Panc1 (cell line): ENCODE results near the gene PLXNB1.

Source experiments
- POLR2AphosphoS5 ChIP-seq: IDR thresholded peaks from 2 replicates; pipeline ENCODE4 v1.6.1; 2012; ENCODE audit warnings: mild to moderate bottlenecking, low read depth, low read length, moderate library complexity
- TCF7L2 ChIP-seq: IDR thresholded peaks from 2 replicates; pipeline ENCODE4 v1.6.1; 2011; ENCODE audit warnings: mild to moderate bottlenecking, low read depth, low read length, inconsistent platforms
- TF ChIP-seq, protein P1 (sequence below), 2 experiments: IDR thresholded peaks; 2 replicates each; pipeline ENCODE4 v1.6.1; 2011 to 2012; ENCODE audit warnings: low read depth in 2 of 2, control low read depth in 1 of 2, low read length in 1 of 2, mild to moderate bottlenecking in 1 of 2, moderate library complexity in 1 of 2; ENCODE audit not compliant: insufficient read depth in 1 of 2
- TF ChIP-seq, protein P2 (sequence below): fragments of 450-650 bp; IDR thresholded peaks from 2 replicates; pipeline ENCODE4 v1.5.1; 2017; ENCODE audit warnings: mild to moderate bottlenecking

DNA sequence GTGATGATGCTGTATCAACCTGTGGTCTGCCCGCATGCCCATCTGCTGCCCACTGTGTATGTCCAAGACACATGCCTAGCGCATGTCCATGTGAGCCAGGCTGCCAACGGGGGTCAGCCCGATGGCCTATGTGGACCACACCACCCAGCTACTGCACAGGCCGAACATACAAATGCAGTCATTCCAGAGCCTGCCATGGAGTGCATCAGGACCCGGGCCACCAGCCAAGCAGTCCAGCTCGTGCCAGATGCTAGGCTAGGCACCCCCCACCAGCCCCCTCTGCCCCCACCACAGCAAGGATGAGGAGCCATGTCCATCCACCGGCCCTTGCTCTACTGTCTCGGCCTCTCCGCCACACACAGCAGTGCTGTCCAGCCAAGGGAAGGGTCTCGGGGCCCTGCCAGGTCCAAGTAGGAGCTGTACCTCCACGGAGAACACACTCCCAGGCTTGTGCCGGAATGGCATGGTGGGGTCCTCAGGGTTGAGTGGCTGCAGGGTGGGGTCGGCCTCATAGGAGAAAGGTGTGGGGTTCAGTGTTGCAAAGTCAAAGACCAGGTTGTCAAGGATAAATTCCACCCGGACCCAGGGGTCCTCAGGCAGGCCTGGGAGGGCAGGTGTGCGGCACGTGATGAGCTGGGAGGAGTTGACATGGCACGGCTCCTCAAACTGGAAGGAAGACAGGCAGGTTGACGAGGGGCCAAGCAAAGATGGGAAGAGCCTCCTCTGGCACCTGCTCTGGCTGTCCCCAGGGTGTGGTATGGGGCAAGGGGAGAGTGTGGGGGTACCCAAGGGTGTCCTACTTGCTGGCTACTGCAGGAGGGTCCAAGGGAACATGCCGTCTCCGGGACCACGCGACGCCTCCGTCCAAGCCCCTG lies 15.3 kb downstream of the PLXNB1 start:
- TF ChIP-seq, protein P1, sequence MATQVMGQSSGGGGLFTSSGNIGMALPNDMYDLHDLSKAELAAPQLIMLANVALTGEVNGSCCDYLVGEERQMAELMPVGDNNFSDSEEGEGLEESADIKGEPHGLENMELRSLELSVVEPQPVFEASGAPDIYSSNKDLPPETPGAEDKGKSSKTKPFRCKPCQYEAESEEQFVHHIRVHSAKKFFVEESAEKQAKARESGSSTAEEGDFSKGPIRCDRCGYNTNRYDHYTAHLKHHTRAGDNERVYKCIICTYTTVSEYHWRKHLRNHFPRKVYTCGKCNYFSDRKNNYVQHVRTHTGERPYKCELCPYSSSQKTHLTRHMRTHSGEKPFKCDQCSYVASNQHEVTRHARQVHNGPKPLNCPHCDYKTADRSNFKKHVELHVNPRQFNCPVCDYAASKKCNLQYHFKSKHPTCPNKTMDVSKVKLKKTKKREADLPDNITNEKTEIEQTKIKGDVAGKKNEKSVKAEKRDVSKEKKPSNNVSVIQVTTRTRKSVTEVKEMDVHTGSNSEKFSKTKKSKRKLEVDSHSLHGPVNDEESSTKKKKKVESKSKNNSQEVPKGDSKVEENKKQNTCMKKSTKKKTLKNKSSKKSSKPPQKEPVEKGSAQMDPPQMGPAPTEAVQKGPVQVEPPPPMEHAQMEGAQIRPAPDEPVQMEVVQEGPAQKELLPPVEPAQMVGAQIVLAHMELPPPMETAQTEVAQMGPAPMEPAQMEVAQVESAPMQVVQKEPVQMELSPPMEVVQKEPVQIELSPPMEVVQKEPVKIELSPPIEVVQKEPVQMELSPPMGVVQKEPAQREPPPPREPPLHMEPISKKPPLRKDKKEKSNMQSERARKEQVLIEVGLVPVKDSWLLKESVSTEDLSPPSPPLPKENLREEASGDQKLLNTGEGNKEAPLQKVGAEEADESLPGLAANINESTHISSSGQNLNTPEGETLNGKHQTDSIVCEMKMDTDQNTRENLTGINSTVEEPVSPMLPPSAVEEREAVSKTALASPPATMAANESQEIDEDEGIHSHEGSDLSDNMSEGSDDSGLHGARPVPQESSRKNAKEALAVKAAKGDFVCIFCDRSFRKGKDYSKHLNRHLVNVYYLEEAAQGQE (IDR thresholded peaks at IDR 0.05; ENCODE audit: insufficient read depth in 1 of 2, low read depth in 2 of 2, low read length in 1 of 2), result no peak
- TF ChIP-seq, protein P2, sequence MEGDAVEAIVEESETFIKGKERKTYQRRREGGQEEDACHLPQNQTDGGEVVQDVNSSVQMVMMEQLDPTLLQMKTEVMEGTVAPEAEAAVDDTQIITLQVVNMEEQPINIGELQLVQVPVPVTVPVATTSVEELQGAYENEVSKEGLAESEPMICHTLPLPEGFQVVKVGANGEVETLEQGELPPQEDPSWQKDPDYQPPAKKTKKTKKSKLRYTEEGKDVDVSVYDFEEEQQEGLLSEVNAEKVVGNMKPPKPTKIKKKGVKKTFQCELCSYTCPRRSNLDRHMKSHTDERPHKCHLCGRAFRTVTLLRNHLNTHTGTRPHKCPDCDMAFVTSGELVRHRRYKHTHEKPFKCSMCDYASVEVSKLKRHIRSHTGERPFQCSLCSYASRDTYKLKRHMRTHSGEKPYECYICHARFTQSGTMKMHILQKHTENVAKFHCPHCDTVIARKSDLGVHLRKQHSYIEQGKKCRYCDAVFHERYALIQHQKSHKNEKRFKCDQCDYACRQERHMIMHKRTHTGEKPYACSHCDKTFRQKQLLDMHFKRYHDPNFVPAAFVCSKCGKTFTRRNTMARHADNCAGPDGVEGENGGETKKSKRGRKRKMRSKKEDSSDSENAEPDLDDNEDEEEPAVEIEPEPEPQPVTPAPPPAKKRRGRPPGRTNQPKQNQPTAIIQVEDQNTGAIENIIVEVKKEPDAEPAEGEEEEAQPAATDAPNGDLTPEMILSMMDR, result no peak
- TF ChIP-seq POLR2AphosphoS5 (no peak), TCF7L2 (no peak)
